Neural progenitor cell (in vitro differentiated cells): ENCODE measurements around the gene SLC1A4. TPM values are rescaled to one million over a fixed set of nuclear protein-coding genes. Genes with fewer than 3 reads are reported as not detected.

Experiments used
- DNase-seq: peaks from one replicate; pipeline ENCODE4 v3.0.0-alpha.2; 2016; ENCODE audit warnings: low spot score
- H2AFZ ChIP-seq: fragments of 200-600 bp; sonication (generic); replicated peaks from 2 replicates; pipeline ENCODE4 v1.6.1; 2016; ENCODE audit warnings: antibody characterized with exemption
- H3F3A ChIP-seq: fragments of 200-600 bp; sonication (generic); 2 replicates; pipeline ENCODE4 v1.6.1; 2016; ENCODE audit warnings: antibody characterized with exemption, low read depth
- H3K27ac ChIP-seq: fragments of 200-600 bp; sonication (generic); 2 replicates; pipeline ENCODE4 v1.5.1; 2016; ENCODE audit warnings: mild to moderate bottlenecking
- H3K27me3 ChIP-seq: fragments of 200-600 bp; sonication (generic); 2 replicates; pipeline ENCODE4 v1.6.1; 2016; ENCODE audit warnings: mild to moderate bottlenecking, moderate library complexity
- H3K36me3 ChIP-seq: fragments of 200-600 bp; sonication (generic); 2 replicates; pipeline ENCODE4 v1.5.1; 2016
- H3K4me1 ChIP-seq: fragments of 200-600 bp; sonication (generic); 2 replicates; pipeline ENCODE4 v1.6.1; 2016; ENCODE audit warnings: mixed run types
- H3K4me2 ChIP-seq: fragments of 200-600 bp; sonication (generic); 2 replicates; pipeline ENCODE4 v1.6.1; 2016
- H3K4me3 ChIP-seq: fragments of 200-600 bp; sonication (generic); 2 replicates; pipeline ENCODE4 v1.5.1; 2016
- H3K79me2 ChIP-seq: fragments of 200-600 bp; sonication (generic); 2 replicates; pipeline ENCODE4 v1.6.1; 2016; ENCODE audit warnings: low read depth
- H3K9ac ChIP-seq: fragments of 200-600 bp; sonication (generic); 2 replicates; pipeline ENCODE4 v1.6.1; 2016
- H3K9me3 ChIP-seq: fragments of 200-600 bp; sonication (generic); 2 replicates; pipeline ENCODE4 v1.5.1; 2016; ENCODE audit warnings: low read depth
- H4K20me1 ChIP-seq: fragments of 200-600 bp; sonication (generic); 2 replicates; pipeline ENCODE4 v1.6.1; 2016; ENCODE audit warnings: low read depth
- H3K27ac Mint-ChIP-seq: 3 replicates; pipeline ENCODE4 v1.8.0; 2021; ENCODE audit warnings: mixed read lengths
- H3K27me3 Mint-ChIP-seq: 2 replicates; pipeline ENCODE4 v1.8.0; 2022; ENCODE audit warnings: low read depth, mild to moderate bottlenecking, inconsistent platforms, moderate library complexity, mixed read lengths; ENCODE audit not compliant: insufficient read depth
- H3K36me3 Mint-ChIP-seq: 3 replicates; pipeline ENCODE4 v1.8.0; 2021; ENCODE audit warnings: mixed read lengths
- H3K4me1 Mint-ChIP-seq: 3 replicates; pipeline ENCODE4 v1.8.0; 2021; ENCODE audit warnings: mixed read lengths
- H3K4me3 Mint-ChIP-seq: 3 replicates; pipeline ENCODE4 v1.8.0; 2021; ENCODE audit warnings: mild to moderate bottlenecking, moderate library complexity, mixed read lengths
- H3K9me3 Mint-ChIP-seq: 3 replicates; pipeline ENCODE4 v1.8.0; 2020; ENCODE audit warnings: mixed read lengths
- EZH2 ChIP-seq: fragments of 200-600 bp; sonication (generic); IDR thresholded peaks from 2 replicates; pipeline ENCODE4 v1.6.1; 2017; ENCODE audit warnings: antibody characterized with exemption, mild to moderate bottlenecking, moderate library complexity
- EZH2phosphoT487 ChIP-seq: fragments of 200-600 bp; sonication (generic); IDR thresholded peaks from 2 replicates; pipeline ENCODE4 v1.6.1; 2017; ENCODE audit warnings: antibody characterized with exemption
- total RNA-seq: library from RNA; depleted of rRNA; stranded (reverse); fragments of >200 nt; gene quantifications from 2 replicates; pipeline ENCODE4 v1.2.3, GENCODE V29; 2015; ENCODE audit warnings: low replicate concordance
- TF ChIP-seq, protein P1 (sequence below): fragments of 200-600 bp; sonication (generic); IDR thresholded peaks from 2 replicates; pipeline ENCODE4 v1.5.1; 2017; ENCODE audit warnings: antibody characterized with exemption, mild to moderate bottlenecking

Gene SLC1A4
- total RNA-seq, result 1.3 and 1.8 TPM in 2 replicates

DNA sequence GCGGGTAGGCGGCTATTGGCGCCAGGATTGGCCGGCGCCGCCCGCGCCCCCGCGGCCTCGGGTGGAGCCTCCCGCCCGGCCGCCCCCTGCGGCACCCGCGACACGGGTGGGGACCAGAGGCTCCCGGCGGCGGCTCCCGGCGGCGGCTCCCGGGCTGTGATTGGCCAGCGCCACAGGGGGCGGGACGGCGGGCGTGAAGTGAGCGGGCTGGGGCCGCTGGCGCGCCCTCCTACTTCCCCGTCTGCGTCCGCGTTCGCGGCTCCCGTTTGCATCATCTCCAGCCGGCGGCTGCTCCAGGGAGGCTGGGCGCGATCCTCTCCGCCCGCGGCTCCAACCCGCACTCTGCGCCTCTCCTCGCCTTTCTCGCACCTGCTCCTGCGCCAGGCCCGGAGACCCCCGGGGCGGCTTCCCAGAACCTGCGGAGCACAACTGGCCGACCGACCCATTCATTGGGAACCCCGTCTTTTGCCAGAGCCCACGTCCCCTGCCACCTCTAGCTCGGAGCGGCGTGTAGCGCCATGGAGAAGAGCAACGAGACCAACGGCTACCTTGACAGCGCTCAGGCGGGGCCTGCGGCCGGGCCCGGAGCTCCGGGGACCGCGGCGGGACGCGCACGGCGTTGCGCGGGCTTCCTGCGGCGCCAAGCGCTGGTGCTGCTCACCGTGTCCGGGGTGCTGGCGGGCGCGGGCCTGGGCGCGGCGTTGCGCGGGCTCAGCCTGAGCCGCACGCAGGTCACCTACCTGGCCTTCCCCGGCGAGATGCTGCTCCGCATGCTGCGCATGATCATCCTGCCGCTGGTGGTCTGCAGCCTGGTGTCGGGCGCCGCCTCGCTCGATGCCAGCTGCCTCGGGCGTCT is at the start of gene SLC1A4:
TSS of gene SLC1A4 (plus strand) at position 274 of the 856 bp plus-strand sequence. CDS start at position 519, 245 bp downstream.
- peaks cover 23% of the 10 kb centered on the region for H3F3A ChIP-seq
- DNase-seq, result peak; percentile 74
- Mint-ChIP-seq H3K27me3 (peaks cover 21% of the 10 kb centered on the region), H3K27ac (peak within 1 kb of the TSS; percentile 80), H3K36me3 (peaks cover 4% of the 10 kb centered on the region), H3K9me3 (no peaks in the 10 kb centered on the region), H3K4me3 (peak within 1 kb of the TSS; percentile 91), H3K4me1 (peaks cover 28% of the 10 kb centered on the region)
- no peak for TF ChIP-seq EZH2phosphoT487
- TF ChIP-seq EZH2, result peak; percentile 84
- TF ChIP-seq, protein P1, sequence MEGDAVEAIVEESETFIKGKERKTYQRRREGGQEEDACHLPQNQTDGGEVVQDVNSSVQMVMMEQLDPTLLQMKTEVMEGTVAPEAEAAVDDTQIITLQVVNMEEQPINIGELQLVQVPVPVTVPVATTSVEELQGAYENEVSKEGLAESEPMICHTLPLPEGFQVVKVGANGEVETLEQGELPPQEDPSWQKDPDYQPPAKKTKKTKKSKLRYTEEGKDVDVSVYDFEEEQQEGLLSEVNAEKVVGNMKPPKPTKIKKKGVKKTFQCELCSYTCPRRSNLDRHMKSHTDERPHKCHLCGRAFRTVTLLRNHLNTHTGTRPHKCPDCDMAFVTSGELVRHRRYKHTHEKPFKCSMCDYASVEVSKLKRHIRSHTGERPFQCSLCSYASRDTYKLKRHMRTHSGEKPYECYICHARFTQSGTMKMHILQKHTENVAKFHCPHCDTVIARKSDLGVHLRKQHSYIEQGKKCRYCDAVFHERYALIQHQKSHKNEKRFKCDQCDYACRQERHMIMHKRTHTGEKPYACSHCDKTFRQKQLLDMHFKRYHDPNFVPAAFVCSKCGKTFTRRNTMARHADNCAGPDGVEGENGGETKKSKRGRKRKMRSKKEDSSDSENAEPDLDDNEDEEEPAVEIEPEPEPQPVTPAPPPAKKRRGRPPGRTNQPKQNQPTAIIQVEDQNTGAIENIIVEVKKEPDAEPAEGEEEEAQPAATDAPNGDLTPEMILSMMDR, result no peak
- peaks cover 15% of the 10 kb centered on the region for H3K4me1 ChIP-seq
- peak within 1 kb of the TSS; percentile 100 for H3K4me2 ChIP-seq
- H3K4me3 ChIP-seq, result peak within 1 kb of the TSS; percentile 52
- no peaks in the 10 kb centered on the region for H3K79me2 ChIP-seq
- H3K36me3 ChIP-seq, result no peaks in the 10 kb centered on the region
- H3K27me3 ChIP-seq, result peaks cover 68% of the 10 kb centered on the region
- H2AFZ ChIP-seq, result peak within 1 kb of the TSS; percentile 91
- no peaks in the 10 kb centered on the region for H3K9me3 ChIP-seq
- H3K9ac ChIP-seq, result no peak within 1 kb of the TSS
- H4K20me1 ChIP-seq, result peaks cover 19% of the 10 kb centered on the region
- no peak within 1 kb of the TSS for H3K27ac ChIP-seq

GRCh38 chr2:64941143-64941542 is 48.1 kb upstream of the SLC1A4 start:
- H3K4me1 Mint-ChIP-seq, result peaks cover 7% of the 10 kb centered on the region
- H3K27me3 Mint-ChIP-seq, result peaks cover 4% of the 10 kb centered on the region
- no peaks in the 10 kb centered on the region for H4K20me1 ChIP-seq
- DNase-seq, result no peak
- no peaks in the 10 kb centered on the region for H3K9me3 ChIP-seq
- no peaks in the 10 kb centered on the region for H3K4me1 ChIP-seq
- no peak overlapping the region for H3K27ac Mint-ChIP-seq
- no peaks in the 10 kb centered on the region for H3K27me3 ChIP-seq
- TF ChIP-seq EZH2phosphoT487 (no peak), EZH2 (no peak)
- TF ChIP-seq, protein P1, result no peak
- no peaks in the 10 kb centered on the region for H3K79me2 ChIP-seq
- H3K27ac ChIP-seq, result no peak overlapping the region
- no peaks in the 10 kb centered on the region for H3K36me3 Mint-ChIP-seq
- no peaks in the 10 kb centered on the region for H3K36me3 ChIP-seq
- no peaks in the 10 kb centered on the region for H3F3A ChIP-seq
- no peak overlapping the region for H3K4me2 ChIP-seq
- H3K9ac ChIP-seq, result no peak overlapping the region
- peaks cover under 1% of the 10 kb centered on the region for H3K9me3 Mint-ChIP-seq
- H3K4me3 Mint-ChIP-seq, result no peak overlapping the region
- H3K4me3 ChIP-seq, result no peak overlapping the region
- H2AFZ ChIP-seq, result no peak overlapping the region

DNA sequence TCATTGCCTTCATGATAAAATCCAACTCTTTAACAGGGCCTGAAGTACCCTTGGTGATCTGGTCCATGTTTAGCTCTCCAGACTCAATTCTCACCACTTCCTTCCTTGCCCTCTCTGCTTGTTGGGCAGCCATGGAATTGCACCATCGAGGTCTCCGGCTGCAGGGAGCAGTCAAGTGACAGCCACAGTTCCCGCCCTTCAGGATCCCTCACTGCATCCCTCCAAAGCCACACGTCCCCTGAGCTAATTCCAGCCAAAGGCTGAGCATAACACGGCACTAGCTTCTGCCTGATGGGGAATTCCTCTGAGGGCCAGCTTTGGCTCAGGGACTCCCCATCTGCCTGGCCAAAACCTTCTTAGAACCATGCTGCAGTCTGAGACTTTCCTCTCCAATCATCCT is 47.4 kb upstream of the SLC1A4 start:
- no peak for DNase-seq
- Mint-ChIP-seq H3K27me3 (peaks cover 2% of the 10 kb centered on the region), H3K36me3 (no peaks in the 10 kb centered on the region), H3K4me1 (peaks cover 7% of the 10 kb centered on the region), H3K27ac (no peak overlapping the region), H3K4me3 (no peak overlapping the region), H3K9me3 (no peaks in the 10 kb centered on the region)
- no peak overlapping the region for H3K27ac ChIP-seq
- TF ChIP-seq EZH2 (no peak), EZH2phosphoT487 (no peak)
- TF ChIP-seq, protein P1, result no peak
- H3K36me3 ChIP-seq, result no peaks in the 10 kb centered on the region
- no peaks in the 10 kb centered on the region for H3K79me2 ChIP-seq
- H3K4me1 ChIP-seq, result no peaks in the 10 kb centered on the region
- no peaks in the 10 kb centered on the region for H3F3A ChIP-seq
- H3K4me3 ChIP-seq, result no peak overlapping the region
- no peaks in the 10 kb centered on the region for H3K9me3 ChIP-seq
- H2AFZ ChIP-seq, result no peak overlapping the region
- no peak overlapping the region for H3K4me2 ChIP-seq
- no peaks in the 10 kb centered on the region for H3K27me3 ChIP-seq
- H4K20me1 ChIP-seq, result no peaks in the 10 kb centered on the region
- no peak overlapping the region for H3K9ac ChIP-seq
